ENCODE measurements around the gene SPATA20.

SPATA20 gene

GRCh38 chr17:50540560-50541401 lies 6.2 kb upstream of the SPATA20 start:
- no peak for DNase-seq

GRCh38 chr17:50541402-50541715 lies 5.6 kb upstream of the SPATA20 start:
- no peak for DNase-seq

GRCh38 chr17:50541716-50542688 lies 5.0 kb upstream of the SPATA20 start:
- peak; percentile 87 to 96 (median 92) for DNase-seq

- no peak for DNase-seq
These were observed 3.9 kb upstream of the SPATA20 start for GRCh38 chr17:50542795-50543774.

- peak; percentile 39 to 65 (median 62) for DNase-seq
These were observed 2.5 kb upstream of the SPATA20 start for GRCh38 chr17:50544516-50544915.

GRCh38 chr17:50545311-50545710 lies 1.7 kb upstream of the SPATA20 start:
- DNase-seq = no peak

GRCh38 chr17:50546701-50547034 lies 306 bp upstream of the SPATA20 start:
- DNase-seq = no peak

GRCh38 chr17:50547736-50548083 lies 736 bp downstream of the SPATA20 start:
- no peak for DNase-seq

- no peak for DNase-seq
These were observed 1.9 kb downstream of the SPATA20 start for GRCh38 chr17:50548831-50549230.

- DNase-seq = no peak
These were observed 2.4 kb downstream of the SPATA20 start for GRCh38 chr17:50549256-50549941.

- DNase-seq = no peak
These were observed 3.0 kb downstream of the SPATA20 start for GRCh38 chr17:50549969-50550368.

- DNase-seq = peak; percentile 72 to 85 (median 78)
These were observed 3.9 kb downstream of the SPATA20 start for GRCh38 chr17:50550661-50551432.

- DNase-seq = no peak
These were observed 4.5 kb downstream of the SPATA20 start for GRCh38 chr17:50551433-50551815.

- no peak for DNase-seq
These were observed 4.9 kb downstream of the SPATA20 start for GRCh38 chr17:50551884-50552283.

GRCh38 chr17:50554201-50554600 lies 7.2 kb downstream of the SPATA20 start:
- DNase-seq = no peak

- DNase-seq = no peak
These were observed 9.8 kb downstream of the SPATA20 start for GRCh38 chr17:50556803-50557202.

GRCh38 chr17:50557630-50558029 lies 10.7 kb downstream of the SPATA20 start:
- DNase-seq = no peak

- DNase-seq = no peak
These were observed 11.1 kb downstream of the SPATA20 start for GRCh38 chr17:50558091-50558490.

- DNase-seq = no peak
These were observed 11.6 kb downstream of the SPATA20 start for GRCh38 chr17:50558581-50558940.

- DNase-seq = peak; percentile 40 to 68 (median 64)
These were observed 12.1 kb downstream of the SPATA20 start for GRCh38 chr17:50558941-50559614.
